Mammary epithelial cell (primary cell): ENCODE data around the gene PEMT.
A peak's percentile ranks its signal among the peaks of the same experiment; 100 is the strongest.

Experiments used
- CTCF ChIP-seq, 2 donors: IDR thresholded peaks in 1 of 2; conservative IDR thresholded peaks in 1 of 2; 2 replicates each; pipeline ENCODE4 v1.5.1; 2011 to 2012; ENCODE audit warnings: inconsistent platforms in 2 of 2, low read length in 2 of 2, mild to moderate bottlenecking in 2 of 2, control low read depth in 1 of 2, low read depth in 1 of 2; ENCODE audit not compliant: insufficient read depth in 1 of 2; ENCODE audit errors: extremely low read depth in 1 of 2
- EZH2 ChIP-seq: IDR thresholded peaks from 2 replicates; pipeline ENCODE4 v1.6.1; 2012; ENCODE audit warnings: low read length, inconsistent platforms, borderline replicate concordance

GRCh38 chr17:17496189-17497064, 95.1 kb downstream of the PEMT start, which contains the start of gene RASD1:
- TF ChIP-seq CTCF (conservative IDR thresholded peaks at IDR 0.05 in 1 of 2, IDR thresholded peaks at IDR 0.05 in 1 of 2; ENCODE audit: extremely low read depth in 1 of 2, insufficient read depth in 1 of 2, low read depth in 1 of 2, low read length in 2 of 2) (peak; percentile 60 to 68), EZH2 (no peak)
